Neutrophil (primary cell): ENCODE data around the gene RDH13.

Experiments used
- H3K27ac ChIP-seq: fragments of 200-600 bp; sonication (generic); 2 replicates; pipeline ENCODE4 v1.5.1; 2016; ENCODE audit warnings: mild to moderate bottlenecking, moderate library complexity
- H3K27me3 ChIP-seq: fragments of 200-600 bp; sonication (generic); 2 replicates; pipeline ENCODE4 v1.6.0; 2016; ENCODE audit warnings: mild to moderate bottlenecking
- H3K36me3 ChIP-seq: fragments of 200-600 bp; sonication (generic); 2 replicates; pipeline ENCODE4 v1.5.1; 2017
- H3K4me1 ChIP-seq, 2 experiments: fragments of 200-600 bp in 1 of 2; sonication (generic) in 1 of 2; 1 replicate in 1 of 2; 2 replicates in 1 of 2; pipeline versions ENCODE4 v1.5.1 to v1.6.1; 2013 to 2016; ENCODE audit warnings: low read depth in 1 of 2, low read length in 1 of 2, mild to moderate bottlenecking in 1 of 2, moderate library complexity in 1 of 2; ENCODE audit not compliant: control insufficient read depth in 1 of 2, insufficient read depth in 1 of 2
- H3K4me3 ChIP-seq, 2 experiments: fragments of 200-600 bp in 1 of 2; sonication (generic) in 1 of 2; 1 replicate in 1 of 2; 2 replicates in 1 of 2; pipeline ENCODE4 v1.5.1; 2013 to 2016; ENCODE audit warnings: low read depth in 1 of 2, low read length in 1 of 2, mild to moderate bottlenecking in 1 of 2, moderate library complexity in 1 of 2
- H3K9me3 ChIP-seq: fragments of 200-600 bp; sonication (generic); 2 replicates; pipeline ENCODE4 v1.5.1; 2016
- CTCF ChIP-seq: fragments of 200-600 bp; sonication (generic); IDR thresholded peaks from 2 replicates; pipeline ENCODE4 v1.5.1; 2016; ENCODE audit warnings: antibody characterized with exemption

Gene RDH13

GRCh38 chr19:55076321-55076720, 13.4 kb upstream of the RDH13 start:
- H3K27me3 ChIP-seq: peaks cover 75% of the 10 kb centered on the region
- TF ChIP-seq CTCF: no peak
- H3K9me3 ChIP-seq: no peaks in the 10 kb centered on the region
- no peak overlapping the region for H3K4me3 ChIP-seq
- H3K4me1 ChIP-seq: peaks cover 14 to 15% of the 10 kb centered on the region in 2 experiments
- no peak overlapping the region for H3K27ac ChIP-seq
- no peaks in the 10 kb centered on the region for H3K36me3 ChIP-seq

GRCh38 chr19:55075371-55075998, 12.5 kb upstream of the RDH13 start, which contains the start of gene EPS8L1:
EPS8L1 (plus strand) TSS chr19:55075869; CDS start chr19:55076445, 576 bp downstream.
- no peak for TF ChIP-seq CTCF
- Histone ChIP-seq H3K27me3 (peaks cover 75% of the 10 kb centered on the region), H3K9me3 (no peaks in the 10 kb centered on the region), H3K4me1 (peaks cover 5 to 8% of the 10 kb centered on the region in 2 experiments), H3K4me3 (no peak within 1 kb of the TSS), H3K27ac (no peak within 1 kb of the TSS), H3K36me3 (no peaks in the 10 kb centered on the region)

GRCh38 chr19:55071913-55072312, 9.0 kb upstream of the RDH13 start:
- Histone ChIP-seq H3K4me1 (peaks cover 0 to 6% of the 10 kb centered on the region in 2 experiments), H3K4me3 (no peak overlapping the region), H3K27me3 (peaks cover 83% of the 10 kb centered on the region), H3K9me3 (no peaks in the 10 kb centered on the region), H3K27ac (no peak overlapping the region), H3K36me3 (no peaks in the 10 kb centered on the region)
- TF ChIP-seq CTCF: no peak

GRCh38 chr19:55071129-55071502, 8.2 kb upstream of the RDH13 start:
- no peak for TF ChIP-seq CTCF
- Histone ChIP-seq H3K4me1 (peaks cover 0 to 6% of the 10 kb centered on the region in 2 experiments), H3K27ac (no peak overlapping the region), H3K27me3 (peaks cover 83% of the 10 kb centered on the region), H3K4me3 (no peak overlapping the region), H3K36me3 (no peaks in the 10 kb centered on the region), H3K9me3 (no peaks in the 10 kb centered on the region)

GRCh38 chr19:55070466-55071128, 7.6 kb upstream of the RDH13 start:
- H3K27me3 ChIP-seq: peaks cover 84% of the 10 kb centered on the region
- no peaks in the 10 kb centered on the region for H3K36me3 ChIP-seq
- no peaks in the 10 kb centered on the region for H3K9me3 ChIP-seq
- no peak overlapping the region for H3K27ac ChIP-seq
- no peak for TF ChIP-seq CTCF
- H3K4me1 ChIP-seq: peaks cover 0 to 6% of the 10 kb centered on the region in 2 experiments
- no peak overlapping the region for H3K4me3 ChIP-seq
